Activated CD4-positive, alpha-beta T cell treated with anti-CD3 and anti-CD28 coated beads for 48 hours (primary cell): ENCODE data around the gene APEH.

Experiments used
- DNase-seq: peaks from one replicate; pipeline ENCODE4 v3.0.0-alpha.2; 2020

Gene APEH

GRCh38 chr3:49716169-49716568 lies 42.0 kb downstream of the APEH start:
- no peak for DNase-seq

- no peak for DNase-seq
Measured at GRCh38 chr3:49716691-49717210, 42.6 kb downstream of the APEH start.

- DNase-seq, result no peak
Measured at GRCh38 chr3:49717211-49717958, 43.2 kb downstream of the APEH start.

- no peak for DNase-seq
Measured at GRCh38 chr3:49717959-49718857, 44.1 kb downstream of the APEH start.

GRCh38 chr3:49718858-49719213 lies 44.7 kb downstream of the APEH start:
- peak; percentile 33 for DNase-seq

- DNase-seq, result peak; percentile 95
Measured at GRCh38 chr3:49719214-49719884, 45.2 kb downstream of the APEH start, which contains the start of gene AMIGO3. AMIGO3 (minus strand) TSS chr3:49719684; CDS start chr3:49719465, 219 bp downstream.

GRCh38 chr3:49720855-49721595 lies 46.9 kb downstream of the APEH start:
- DNase-seq, result no peak

- no peak for DNase-seq
Measured at GRCh38 chr3:49721596-49721895, 47.4 kb downstream of the APEH start.

- DNase-seq, result no peak
Measured at GRCh38 chr3:49721896-49722781, 48.0 kb downstream of the APEH start.

- no peak for DNase-seq
Measured at GRCh38 chr3:49722896-49723295, 48.7 kb downstream of the APEH start.

- peak; percentile 76 for DNase-seq
Measured at GRCh38 chr3:49723296-49723627, 49.1 kb downstream of the APEH start.

GRCh38 chr3:49723628-49724551 lies 49.7 kb downstream of the APEH start, which contains the start of gene GMPPB:
GMPPB (minus strand) TSS chr3:49723951; CDS start chr3:49723726, 225 bp downstream.
- peak; percentile 96 for DNase-seq

- no peak for DNase-seq
Measured at GRCh38 chr3:49724586-49724985, 50.4 kb downstream of the APEH start.

- DNase-seq, result no peak
Measured at GRCh38 chr3:49725906-49726681, 51.9 kb downstream of the APEH start.

GRCh38 chr3:49727154-49727923 lies 53.2 kb downstream of the APEH start:
- DNase-seq, result no peak

- no peak for DNase-seq
Measured at GRCh38 chr3:49727924-49728361, 53.8 kb downstream of the APEH start.

GRCh38 chr3:49729966-49730609 lies 55.9 kb downstream of the APEH start:
- no peak for DNase-seq

GRCh38 chr3:49732597-49732996 lies 58.4 kb downstream of the APEH start:
- no peak for DNase-seq
